ENCODE measurements around the gene OPN1LW.

- TF ChIP-seq CTCF (conservative IDR thresholded peaks at IDR 0.05) = no peak
- no peak for TF ChIP-seq ZFX (IDR thresholded peaks at IDR 0.05)
Observed at GRCh38 chrX:154121961-154122360, 22.1 kb upstream of the OPN1LW start.

All from C4-2B (cell line).